Psoas muscle (tissue), 8 donors: ENCODE results near the gene CD160. TPM values are rescaled to one million over a fixed set of nuclear protein-coding genes. Genes with fewer than 3 reads are reported as not detected.
"Not testable (repeated sequence)": the region's sequence is repeated elsewhere in the genome, so short reads cannot be mapped to it uniquely, and the experiment has no call there.

ENCODE experiments used
- ATAC-seq, 4 donors: fragments of 200-7000 bp; cut with Tn5 transposase; one replicate each; pipeline ENCODE4 v1.9.1; 2020; ENCODE audit warnings: moderate library complexity in 3 of 4, mild to moderate bottlenecking in 2 of 4
- DNase-seq, 2 donors: peaks; one replicate each; pipeline ENCODE4 v3.0.0-alpha.2; 2020
- H3K27ac ChIP-seq: fragments of 200-600 bp; one replicate; pipeline ENCODE4 v1.8.0; 2022
- H3K27me3 ChIP-seq, 3 donors: fragments of 200-600 bp in 1 of 3; one replicate each; pipeline versions ENCODE4 v1.6.1 to v1.8.0; 2013 to 2022; ENCODE audit warnings: low read length in 2 of 3, mild to moderate bottlenecking in 2 of 3, moderate library complexity in 1 of 3; ENCODE audit not compliant: insufficient read depth in 3 of 3
- H3K36me3 ChIP-seq, 2 donors: fragments of 200-600 bp in 1 of 2; one replicate each; pipeline versions ENCODE4 v1.6.1 to v1.8.0; 2013 to 2022; ENCODE audit warnings: low read depth in 1 of 2, mild to moderate bottlenecking in 1 of 2, moderate library complexity in 1 of 2; ENCODE audit not compliant: insufficient read depth in 1 of 2
- H3K4me1 ChIP-seq: fragments of 200-600 bp; one replicate; pipeline ENCODE4 v1.8.0; 2022
- H3K4me3 ChIP-seq: fragments of 200-600 bp; one replicate; pipeline ENCODE4 v1.8.0; 2022; ENCODE audit warnings: mild to moderate bottlenecking
- H3K9me3 ChIP-seq: fragments of 200-600 bp; one replicate; pipeline ENCODE4 v1.8.0; 2022
- WGBS, 3 donors: extraction: QIAGEN DNeasy Blood & Tissue Kit; methylation state at CpG; one replicate each; pipeline versions ENCODE4 v1.1.6 to v1.1.7; 2013; 5-methylcytosine and 5-hydroxymethylcytosine counted together
- intact Hi-C, 2 donors: fragments of 100-400 bp; cut with DNase I; formaldehyde crosslinking; loops; one replicate each; pipeline versions ENCODE4 v1.11.0 to v1.14.2; 2022
- long read RNA-seq, 2 donors: library from polyadenylated mRNA; unstranded; transcript quantifications; one replicate each; pipeline ENCODE4 v2.0.0, GENCODE V29; 2021
- polyA plus RNA-seq, 3 donors: library from polyadenylated mRNA; stranded (reverse); fragments of 200-250 nt; gene quantifications; one replicate each; pipeline ENCODE4 v1.2.3, GENCODE V29; 2013
- total RNA-seq, 4 donors: library from RNA; stranded (reverse); fragmentation: NEBNext Ultra II Directional in 2 of 4; extraction: Animal tissue kit (Norgen Biotek cat#: 25700) in 2 of 4; gene quantifications; one replicate each; pipeline versions ENCODE4 v1.2.1 to v1.2.4, GENCODE V29; 2021 to 2023
- TF ChIP-seq, protein P1 (sequence below): fragments of 200-600 bp; IDR thresholded peaks from one replicate; pipeline ENCODE4 v1.8.0; 2022; ENCODE audit warnings: antibody characterized with exemption
- donor health status: healthy with polysubstance abuse.
- donor health status: DM: no; HTN: no; CAD: no; lungs with moderate emphysema.
- donor health status: Bipolar disorder and iron deficiency.
- donor health status: healthy.
- donor health status: DM: yes; HTN: yes; CAD: no.
- donor health status: DM: no; HTN: no; CAD: no.
- donor health status: DM: no; HTN: no; CAD: no.
- donor health status: DM: yes; HTN: yes; CAD: no.

CD160 gene, protein sequence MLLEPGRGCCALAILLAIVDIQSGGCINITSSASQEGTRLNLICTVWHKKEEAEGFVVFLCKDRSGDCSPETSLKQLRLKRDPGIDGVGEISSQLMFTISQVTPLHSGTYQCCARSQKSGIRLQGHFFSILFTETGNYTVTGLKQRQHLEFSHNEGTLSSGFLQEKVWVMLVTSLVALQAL
- not detected for total RNA-seq
- under 1 TPM in 1 of 3 donors, not detected in 2; 0.03 TPM for polyA plus RNA-seq
- long read RNA-seq, donor 1: 0 reads
- long read RNA-seq, donor 2: 0 reads

DNA sequence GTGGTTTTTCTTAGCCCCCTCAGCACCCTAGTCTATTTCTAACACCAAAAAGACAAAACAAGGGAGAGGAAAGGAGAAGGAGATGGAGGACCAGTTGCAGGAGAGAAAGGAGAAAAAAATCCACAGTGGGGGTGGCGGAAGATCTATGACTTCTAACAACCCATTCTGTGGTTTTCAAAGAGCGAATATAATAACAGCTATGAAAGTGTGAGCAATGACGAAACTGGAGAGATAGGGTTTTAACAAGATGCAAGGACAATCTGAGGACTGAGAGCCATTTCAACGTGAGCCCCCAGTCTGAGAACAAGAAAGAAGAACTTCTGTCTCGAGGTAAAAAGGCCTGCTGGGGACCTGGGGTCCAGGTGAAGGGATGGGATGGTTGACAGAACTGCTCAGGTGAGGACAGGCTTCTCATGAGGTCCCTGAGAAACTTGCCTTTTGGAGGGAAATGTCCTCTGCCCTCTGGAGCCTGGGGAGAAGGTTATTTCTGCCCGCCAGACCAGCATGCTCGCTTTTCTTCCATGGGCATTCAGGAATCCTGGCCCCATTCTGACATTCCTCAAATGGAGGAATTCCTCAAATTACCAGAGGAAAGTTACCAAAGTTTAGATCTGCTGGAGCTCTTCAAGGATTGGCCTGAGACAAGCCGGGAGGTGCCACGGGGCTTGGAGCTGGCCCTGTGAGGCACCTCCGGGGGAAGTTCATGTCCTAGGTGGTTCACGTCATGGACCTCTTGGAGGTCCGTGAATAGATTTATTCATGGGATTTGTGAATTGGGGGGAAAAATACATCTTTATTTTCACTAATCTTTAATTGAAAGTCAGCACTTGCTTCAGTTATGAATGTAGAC, at the start of gene CD160:
Gene CD160 (plus strand): TSS at position 270 of the 850 bp plus-strand sequence. CDS start 8,829 bp downstream, outside the sequence.
- Histone ChIP-seq H3K4me3 (no peak within 1 kb of the TSS), H3K27ac (no peak within 1 kb of the TSS), H3K4me1 (peaks cover 6% of the 10 kb centered on the region), H3K27me3 (no peaks in the 10 kb centered on the region), H3K36me3 (no peaks in the 10 kb centered on the region), H3K9me3 (no peaks in the 10 kb centered on the region)
- DNase-seq (no peak), ATAC-seq (no peak)
- intact Hi-C loops: no loop called here
- 87 to 89% (median 89%) methylated on average over 12 of the region's 12 CpGs for WGBS, 3 donors
- TF ChIP-seq, protein P1, sequence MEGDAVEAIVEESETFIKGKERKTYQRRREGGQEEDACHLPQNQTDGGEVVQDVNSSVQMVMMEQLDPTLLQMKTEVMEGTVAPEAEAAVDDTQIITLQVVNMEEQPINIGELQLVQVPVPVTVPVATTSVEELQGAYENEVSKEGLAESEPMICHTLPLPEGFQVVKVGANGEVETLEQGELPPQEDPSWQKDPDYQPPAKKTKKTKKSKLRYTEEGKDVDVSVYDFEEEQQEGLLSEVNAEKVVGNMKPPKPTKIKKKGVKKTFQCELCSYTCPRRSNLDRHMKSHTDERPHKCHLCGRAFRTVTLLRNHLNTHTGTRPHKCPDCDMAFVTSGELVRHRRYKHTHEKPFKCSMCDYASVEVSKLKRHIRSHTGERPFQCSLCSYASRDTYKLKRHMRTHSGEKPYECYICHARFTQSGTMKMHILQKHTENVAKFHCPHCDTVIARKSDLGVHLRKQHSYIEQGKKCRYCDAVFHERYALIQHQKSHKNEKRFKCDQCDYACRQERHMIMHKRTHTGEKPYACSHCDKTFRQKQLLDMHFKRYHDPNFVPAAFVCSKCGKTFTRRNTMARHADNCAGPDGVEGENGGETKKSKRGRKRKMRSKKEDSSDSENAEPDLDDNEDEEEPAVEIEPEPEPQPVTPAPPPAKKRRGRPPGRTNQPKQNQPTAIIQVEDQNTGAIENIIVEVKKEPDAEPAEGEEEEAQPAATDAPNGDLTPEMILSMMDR: no peak

DNA sequence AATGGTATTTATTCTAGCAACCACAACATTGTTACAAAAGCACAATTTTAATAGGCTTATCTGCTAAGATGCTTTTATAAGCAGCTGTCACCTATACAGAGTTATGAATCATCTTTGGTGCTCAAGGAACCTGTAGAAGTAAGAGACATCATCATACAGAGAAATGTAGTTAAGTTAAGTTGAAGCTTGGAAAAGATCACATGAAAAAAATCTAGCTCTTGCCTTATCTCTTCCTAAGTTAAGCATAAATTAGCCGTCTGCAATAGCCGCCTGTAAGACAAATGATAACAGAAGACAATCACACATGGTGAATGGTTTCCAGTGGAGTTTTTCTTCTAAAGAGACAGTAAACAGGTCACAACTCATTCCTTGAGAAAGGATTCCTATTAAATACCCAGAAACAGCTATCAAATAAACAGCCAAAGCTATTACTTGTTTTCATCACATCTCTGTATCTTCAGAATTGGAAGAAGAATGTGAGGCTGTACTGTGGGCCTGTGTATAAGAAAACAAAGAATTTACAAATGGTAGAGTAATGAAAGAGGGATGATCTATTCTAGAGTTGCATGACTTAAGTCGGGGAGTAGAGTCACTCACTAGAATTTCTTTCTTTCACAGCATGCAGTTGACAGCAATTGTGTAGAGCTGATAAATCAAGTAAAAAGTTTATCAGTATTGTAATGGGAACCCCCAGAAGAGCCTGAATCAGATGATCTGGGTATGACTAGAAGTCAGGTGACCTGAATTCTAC, 48.1 kb upstream of the CD160 start:
- ATAC-seq, intact Hi-C loops, H3K9me3 ChIP-seq, H3K36me3 ChIP-seq, H3K4me1 ChIP-seq, H3K27me3 ChIP-seq, DNase-seq, H3K4me3 ChIP-seq, H3K27ac ChIP-seq: not testable (repeated sequence)
- 80 to 100% (median 97%) methylated on average over 1 to 2 of the region's 3 CpGs for WGBS, 3 donors

DNA sequence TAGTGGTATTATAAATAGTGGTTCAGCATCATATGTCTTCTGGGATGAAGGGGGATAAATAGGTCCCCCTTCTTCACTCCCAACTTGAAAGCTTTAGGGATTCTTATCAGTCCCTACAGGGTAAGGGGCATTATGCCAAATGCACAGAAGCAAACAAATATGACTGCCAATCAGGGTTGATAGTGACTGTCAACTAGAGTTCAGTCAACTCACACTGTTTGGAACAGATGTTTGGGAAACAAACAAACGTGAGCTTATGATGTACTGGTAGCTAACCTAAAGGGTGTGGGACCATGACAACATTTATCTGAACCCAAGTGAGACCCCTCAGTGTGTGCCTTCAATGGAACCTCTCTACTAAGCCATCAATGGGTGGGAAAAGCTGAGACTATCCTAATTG, 46.1 kb upstream of the CD160 start:
- WGBS, 3 donors: no CpG with 5 or more reads among the region's 1 CpG
- intact Hi-C loops, H3K4me3 ChIP-seq, H3K9me3 ChIP-seq, DNase-seq, ATAC-seq, H3K4me1 ChIP-seq, H3K27me3 ChIP-seq, H3K36me3 ChIP-seq, H3K27ac ChIP-seq: not testable (repeated sequence)

DNA sequence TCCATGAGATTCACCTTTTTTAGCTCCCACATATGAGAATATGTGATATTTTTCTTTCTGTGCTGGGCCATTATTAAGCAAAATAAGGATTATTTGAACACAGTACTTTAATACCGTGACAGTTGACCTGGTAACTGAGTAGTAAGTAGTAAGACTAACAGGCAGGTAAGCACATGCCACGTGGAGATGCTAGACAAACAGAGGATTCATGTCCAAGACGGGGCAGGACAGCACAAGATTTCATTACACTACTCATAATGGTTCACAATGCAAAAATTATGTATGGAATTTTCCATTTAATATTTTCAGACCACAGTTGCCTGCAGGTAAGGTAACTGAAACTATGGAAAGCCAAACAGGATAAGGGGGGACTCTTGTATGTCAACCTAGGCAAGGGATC, 34.4 kb upstream of the CD160 start:
- H3K27me3 ChIP-seq, H3K27ac ChIP-seq, H3K36me3 ChIP-seq, H3K9me3 ChIP-seq, intact Hi-C loops, H3K4me1 ChIP-seq, DNase-seq, H3K4me3 ChIP-seq, ATAC-seq: not testable (repeated sequence)
- WGBS, 3 donors: 83 to 92% (median 89%) methylated on average over 2 of the region's 3 CpGs

DNA sequence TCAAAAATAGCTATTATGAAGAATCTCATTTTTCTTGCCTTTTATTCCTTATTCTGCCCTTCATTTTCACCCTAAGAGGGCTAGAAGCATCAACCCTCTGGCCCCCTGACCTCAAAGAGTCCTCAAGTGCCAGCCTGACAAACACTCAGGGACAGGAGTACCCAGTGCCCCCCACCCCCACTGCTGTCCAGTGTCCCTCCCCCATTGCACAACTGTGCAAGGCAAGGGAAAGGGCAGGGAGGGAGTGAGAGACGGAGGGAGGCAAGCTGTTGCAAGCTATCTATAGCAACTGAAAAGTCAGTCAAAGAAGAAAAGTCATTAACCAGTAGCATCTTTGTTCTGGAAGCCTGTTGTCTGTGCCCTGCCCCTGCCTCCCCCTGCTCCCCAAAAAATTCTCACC, 33.2 kb upstream of the CD160 start:
- H3K9me3 ChIP-seq, H3K27ac ChIP-seq, H3K4me1 ChIP-seq, intact Hi-C loops, H3K36me3 ChIP-seq, ATAC-seq, DNase-seq, H3K4me3 ChIP-seq, H3K27me3 ChIP-seq: not testable (repeated sequence)
- WGBS, 3 donors: 71 to 86% (median 86%) methylated on average over 1 of the region's 1 CpG

DNA sequence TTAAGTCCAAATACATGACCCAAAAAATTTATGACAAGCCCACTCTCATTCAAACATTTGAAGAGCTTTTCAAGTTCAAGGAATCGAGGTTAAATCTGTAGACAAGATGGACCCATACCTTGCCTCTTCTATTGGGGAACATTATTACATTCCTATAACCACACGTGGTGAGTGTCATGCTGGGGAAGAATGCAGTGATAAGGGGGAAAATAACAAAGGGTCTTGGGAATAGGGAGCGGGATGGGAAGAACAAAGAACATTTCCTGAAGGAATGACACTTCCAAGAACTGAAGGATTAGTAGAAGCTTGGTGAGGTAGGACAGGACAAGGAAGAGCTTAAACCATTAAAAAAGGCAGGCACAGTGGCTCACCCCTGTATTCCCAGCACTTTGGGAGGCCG, 31.0 kb upstream of the CD160 start:
- 73 to 81% (median 74%) methylated on average over 4 of the region's 4 CpGs for WGBS, 3 donors
- Histone ChIP-seq H3K27me3 (no peaks in the 10 kb centered on the region), H3K36me3 (no peaks in the 10 kb centered on the region), H3K4me1 (no peaks in the 10 kb centered on the region), H3K9me3 (no peaks in the 10 kb centered on the region), H3K27ac (no peak overlapping the region), H3K4me3 (no peak overlapping the region)
- intact Hi-C loops: no loop called here
- ATAC-seq (no peak), DNase-seq (no peak)
- TF ChIP-seq, protein P1: no peak
